Fibroblast of the aortic adventitia (primary cell): ENCODE measurements around the gene CLCC1. TPM values are rescaled to one million over a fixed set of nuclear protein-coding genes. Genes with fewer than 3 reads are reported as not detected.
A peak's percentile ranks its signal among the peaks of the same experiment; 100 is the strongest.
"Not testable (repeated sequence)": the region's sequence is repeated elsewhere in the genome, so short reads cannot be mapped to it uniquely, and the experiment has no call there.

Experiments
- DNase-seq: peaks from one replicate; pipeline ENCODE4 v3.0.0-alpha.2; 2010; ENCODE audit warnings: low read depth
- H3K4me3 ChIP-seq: 2 replicates; pipeline ENCODE4 v1.5.1; 2011; ENCODE audit warnings: low read depth, mild to moderate bottlenecking, control low read depth, low read length, moderate library complexity
- CTCF ChIP-seq: IDR thresholded peaks from 2 replicates; pipeline ENCODE4 v1.5.1; 2011; ENCODE audit warnings: mild to moderate bottlenecking, low read length, control low read depth, inconsistent platforms; ENCODE audit not compliant: insufficient read depth
- total RNA-seq: library from RNA; depleted of rRNA; stranded (reverse); fragments of >200 nt; gene quantifications from 2 replicates; pipeline ENCODE4 v1.2.3, GENCODE V29; 2012; ENCODE audit warnings: low replicate concordance

Gene CLCC1
- total RNA-seq, 1 donor, result 39.6 TPM

DNA sequence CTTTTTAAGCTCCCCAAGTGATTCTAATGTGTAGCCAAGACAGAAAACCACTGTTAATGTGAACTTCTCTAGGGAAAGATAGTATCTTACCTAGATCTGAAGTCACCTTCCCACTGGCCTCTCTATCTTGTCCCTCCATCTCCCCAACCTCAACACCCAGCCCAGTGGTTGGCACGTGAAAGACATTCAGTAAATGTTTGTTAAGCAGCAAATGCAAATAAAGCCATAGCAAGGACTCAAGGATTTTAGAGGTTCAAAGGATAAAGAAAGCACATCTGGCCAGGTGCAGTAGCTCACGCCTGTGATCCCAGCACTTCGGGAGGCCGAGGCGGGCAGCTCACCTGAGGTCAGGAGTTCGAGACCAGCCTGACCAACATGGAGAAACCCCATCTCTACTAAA is 9.8 kb downstream of the CLCC1 start:
- H3K4me3 ChIP-seq, result no peak overlapping the region
- no peak for TF ChIP-seq CTCF
- DNase-seq, result no peak

- no peak overlapping the region for H3K4me3 ChIP-seq
- TF ChIP-seq CTCF, result no peak
- DNase-seq, result no peak
These were observed 12.0 kb downstream of the CLCC1 start for GRCh38 chr1:108951242-108951641.

GRCh38 chr1:108949044-108949443 is 14.2 kb downstream of the CLCC1 start:
- no peak for DNase-seq
- H3K4me3 ChIP-seq, result no peak overlapping the region
- TF ChIP-seq CTCF, result no peak

DNA sequence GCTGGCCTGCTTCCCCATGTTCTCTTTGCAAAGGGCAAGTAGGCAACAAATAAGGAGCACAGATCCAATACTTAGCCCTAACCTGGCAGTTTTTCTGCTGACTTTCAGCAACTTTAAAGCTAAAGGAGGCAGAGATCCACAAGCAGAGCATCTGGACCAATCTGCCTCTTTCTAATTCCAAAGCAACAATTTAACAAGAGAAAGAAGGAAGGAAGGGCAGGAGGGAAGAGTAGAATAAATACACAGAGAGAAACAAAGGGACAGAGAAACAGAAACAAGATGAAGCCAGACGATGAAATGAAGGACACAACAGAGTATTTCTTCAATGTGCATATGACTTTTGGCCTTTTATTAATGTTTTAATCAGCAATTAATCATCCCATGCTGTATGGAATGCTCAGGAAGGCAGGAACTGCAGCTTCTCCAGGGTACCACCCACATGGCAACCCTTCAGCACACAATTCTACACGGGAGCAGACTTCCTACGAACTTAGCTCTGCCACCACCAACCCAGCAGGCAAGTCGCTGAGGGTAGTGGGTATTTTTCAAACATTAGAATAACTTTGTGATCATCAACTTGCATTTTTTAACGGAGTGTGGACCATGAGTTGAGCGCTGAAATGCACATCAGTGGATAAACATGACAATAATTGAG is 15.3 kb downstream of the CLCC1 start:
- H3K4me3 ChIP-seq, result peak overlapping the region; percentile 13
- peak; percentile 31 for DNase-seq
- TF ChIP-seq CTCF, result no peak

DNA sequence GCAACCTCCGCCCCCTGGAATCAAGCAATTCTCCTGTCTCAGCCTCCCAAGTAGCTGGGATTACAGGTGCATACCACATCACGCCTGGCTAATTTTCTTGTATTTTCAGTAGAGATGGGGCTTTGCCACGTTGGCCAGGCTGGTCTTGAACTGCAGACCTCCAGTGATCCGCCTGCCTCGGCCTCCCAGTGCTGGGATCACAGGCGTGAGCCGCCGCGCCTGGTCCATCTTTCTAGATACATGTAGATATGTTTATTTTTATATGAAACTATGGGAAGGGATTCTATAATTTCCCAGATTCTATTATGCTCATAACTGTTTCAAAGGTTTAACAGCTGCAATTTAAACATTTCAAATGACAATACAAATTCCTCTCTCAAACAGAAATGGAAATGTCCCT is 27.1 kb downstream of the CLCC1 start:
- H3K4me3 ChIP-seq, result no peak overlapping the region
- no peak for TF ChIP-seq CTCF
- DNase-seq, result no peak

DNA sequence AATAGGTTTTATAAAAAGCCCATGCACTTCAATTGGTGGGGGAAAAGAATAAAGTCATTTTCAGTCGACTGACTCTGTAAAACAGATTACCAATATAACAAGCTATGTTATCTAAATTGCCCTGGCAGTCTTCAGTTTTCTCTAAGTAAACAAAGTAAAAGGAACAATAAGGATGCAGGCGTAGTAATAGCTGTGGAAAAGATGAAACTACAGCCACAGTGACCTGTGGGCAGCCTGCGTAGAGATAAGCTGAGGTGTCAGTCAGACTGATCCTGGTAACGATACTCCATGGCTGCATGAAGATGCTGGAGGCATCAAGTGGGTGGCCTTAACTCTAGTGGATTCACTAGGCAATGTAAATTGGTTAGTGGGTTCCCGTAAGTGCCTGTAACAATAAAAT is 29.3 kb downstream of the CLCC1 start:
- no peak for TF ChIP-seq CTCF
- no peak for DNase-seq
- no peak overlapping the region for H3K4me3 ChIP-seq

DNA sequence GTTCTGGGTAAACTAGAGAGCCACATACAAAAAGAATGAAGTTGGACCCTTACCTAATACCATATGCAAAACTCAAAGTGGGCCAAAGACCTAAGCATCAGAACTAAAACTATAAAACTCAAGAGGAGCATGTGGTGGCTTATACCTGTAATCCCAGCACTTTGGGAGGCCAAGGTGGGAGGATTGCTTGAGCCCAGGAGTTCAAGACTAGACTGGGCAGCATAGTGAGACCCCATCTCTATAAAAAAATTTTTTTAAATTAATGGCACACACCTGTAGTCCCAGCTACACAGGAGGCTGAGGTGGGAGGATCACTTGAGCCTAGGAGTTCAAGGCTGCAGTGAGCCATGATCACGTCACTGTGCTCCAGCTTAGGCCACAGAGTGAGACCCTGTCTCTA is 35.7 kb downstream of the CLCC1 start:
- DNase-seq, H3K4me3 ChIP-seq: not testable (repeated sequence)
